ENCODE measurements around the gene FAM180A.

GRCh38 chr7:135771961-135772638 lies 23.5 kb upstream of the FAM180A start:
- no peak for TF ChIP-seq GATA3 (IDR thresholded peaks at IDR 0.05; ENCODE audit: low read depth, low read length)
- TF ChIP-seq GATA2 (IDR thresholded peaks at IDR 0.05; ENCODE audit: low read depth, low read length) = no peak

All from SH-SY5Y (cell line).